Left lung (tissue), 10 donors: ENCODE measurements around the gene ELMO2. TPM values are rescaled to one million over a fixed set of nuclear protein-coding genes. Genes with fewer than 3 reads are reported as not detected.

Experiments used
- ATAC-seq: fragments of 200-7000 bp; cut with Tn5 transposase; one replicate; pipeline ENCODE4 v1.9.1; 2020; ENCODE audit warnings: moderate library complexity
- DNase-seq, 4 donors: peaks; one replicate each; pipeline ENCODE4 v3.0.0-alpha.2; 2013 to 2020
- H3K27ac ChIP-seq, 2 donors: fragments of 200-600 bp; sonication (generic) in 1 of 2; one replicate each; pipeline versions ENCODE4 v1.5.0 to v1.8.0; 2020 to 2021
- H3K27me3 ChIP-seq, 2 donors: fragments of 200-600 bp; sonication (generic) in 1 of 2; one replicate each; pipeline versions ENCODE4 v1.5.0 to v1.8.0; 2020 to 2021
- H3K36me3 ChIP-seq, 2 donors: fragments of 200-600 bp; sonication (generic) in 1 of 2; one replicate each; pipeline versions ENCODE4 v1.5.0 to v1.8.0; 2020 to 2021
- H3K4me1 ChIP-seq, 2 donors: fragments of 200-600 bp; one replicate each; pipeline ENCODE4 v1.8.0; 2021
- H3K4me3 ChIP-seq, 2 donors: fragments of 200-600 bp; sonication (generic) in 1 of 2; one replicate each; pipeline versions ENCODE4 v1.5.0 to v1.8.0; 2020 to 2021; ENCODE audit warnings: mild to moderate bottlenecking in 1 of 2
- H3K9me3 ChIP-seq, 2 donors: fragments of 200-600 bp; sonication (generic) in 1 of 2; one replicate each; pipeline versions ENCODE4 v1.5.0 to v1.8.0; 2020 to 2021
- CTCF ChIP-seq, 2 donors: fragments of 200-600 bp; sonication (generic) in 1 of 2; IDR thresholded peaks; one replicate each; pipeline versions ENCODE4 v1.5.0 to v1.8.0; 2021; ENCODE audit warnings: antibody characterized with exemption in 2 of 2
- intact Hi-C, 2 donors: fragments of 100-400 bp; cut with DNase I; formaldehyde crosslinking; loops; one replicate each; pipeline versions ENCODE4 v1.11.2 to v1.14.2; 2022
- polyA plus RNA-seq, 6 donors: library from polyadenylated mRNA; unstranded; fragments of 120-200 nt; gene quantifications; one replicate each; pipeline ENCODE4 v1.2.1, GENCODE V29; 2013; ENCODE audit not compliant: insufficient read length in 6 of 6
- total RNA-seq, 2 donors: library from RNA; stranded (reverse); fragmentation: NEBNext Ultra II Directional; extraction: Animal tissue kit (Norgen Biotek cat#: 25700); gene quantifications; one replicate each; pipeline ENCODE4 v1.2.1, GENCODE V29; 2021
- donor health status: DM: no; HTN: yes; CAD: no.
- donor health status: DM: no; HTN: no; CAD: no.

Gene ELMO2
- total and polyA plus RNA-seq, 8 donors = 56.2 to 79.1 (median 60.5) TPM

- Histone ChIP-seq H3K27me3 (no peaks in the 10 kb centered on the region), H3K27ac (no peak overlapping the region), H3K36me3 (peaks cover 5 to 98% of the 10 kb centered on the region in 2 donors), H3K4me1 (no peaks in the 10 kb centered on the region), H3K4me3 (no peak overlapping the region), H3K9me3 (no peaks in the 10 kb centered on the region)
- intact Hi-C loops = no loop called here
- ATAC-seq (no peak), DNase-seq (no peak)
- TF ChIP-seq CTCF (IDR thresholded peaks at IDR 0.05) = no peak
Observed at GRCh38 chr20:46371656-46372055, 34.8 kb downstream of the ELMO2 start.

GRCh38 chr20:46368902-46369268, 37.5 kb downstream of the ELMO2 start:
- DNase-seq = no peak
- Histone ChIP-seq H3K27ac (no peak overlapping the region), H3K4me1 (peaks cover 0 to 11% of the 10 kb centered on the region in 2 donors), H3K4me3 (no peak overlapping the region), H3K27me3 (no peaks in the 10 kb centered on the region), H3K36me3 (peaks cover 5 to 86% of the 10 kb centered on the region in 2 donors), H3K9me3 (no peaks in the 10 kb centered on the region)
- TF ChIP-seq CTCF (IDR thresholded peaks at IDR 0.05) = no peak
- no peak for ATAC-seq
- intact Hi-C loops = no loop called here

- DNase-seq = no peak
- no peak for TF ChIP-seq CTCF (IDR thresholded peaks at IDR 0.05)
- Histone ChIP-seq H3K27me3 (no peaks in the 10 kb centered on the region), H3K4me3 (no peak overlapping the region), H3K27ac (no peak overlapping the region), H3K36me3 (peaks cover 5 to 80% of the 10 kb centered on the region in 2 donors), H3K4me1 (peaks cover 4 to 17% of the 10 kb centered on the region in 2 donors), H3K9me3 (no peaks in the 10 kb centered on the region)
- intact Hi-C loops = no loop called here
- ATAC-seq = no peak
Observed at GRCh38 chr20:46367967-46368901, 38.2 kb downstream of the ELMO2 start.

GRCh38 chr20:46367234-46367633, 39.2 kb downstream of the ELMO2 start:
- Histone ChIP-seq H3K36me3 (peaks cover 5 to 70% of the 10 kb centered on the region in 2 donors), H3K4me1 (peaks cover 8 to 27% of the 10 kb centered on the region in 2 donors), H3K4me3 (no peak overlapping the region), H3K27ac (no peak overlapping the region), H3K9me3 (no peaks in the 10 kb centered on the region), H3K27me3 (no peaks in the 10 kb centered on the region)
- intact Hi-C loops = no loop called here
- no peak for DNase-seq
- no peak for TF ChIP-seq CTCF (IDR thresholded peaks at IDR 0.05)
- ATAC-seq = no peak

GRCh38 chr20:46366826-46367225, 39.6 kb downstream of the ELMO2 start:
- peaks cover 5 to 66% of the 10 kb centered on the region in 2 donors for H3K36me3 ChIP-seq
- no peaks in the 10 kb centered on the region for H3K27me3 ChIP-seq
- intact Hi-C loops = no loop called here
- no peak for TF ChIP-seq CTCF (IDR thresholded peaks at IDR 0.05)
- H3K4me1 ChIP-seq = peaks cover 12 to 31% of the 10 kb centered on the region in 2 donors
- H3K4me3 ChIP-seq = no peak overlapping the region
- H3K9me3 ChIP-seq = no peaks in the 10 kb centered on the region
- ATAC-seq (no peak), DNase-seq (no peak)
- H3K27ac ChIP-seq = no peak overlapping the region
